GM23338 (cell line): ENCODE data around the gene ABCF3. TPM values are rescaled to one million over a fixed set of nuclear protein-coding genes. Genes with fewer than 3 reads are reported as not detected.

Experiments used
- ATAC-seq: fragments of 200-7000 bp; cut with Tn5 transposase; 3 replicates; pipeline ENCODE4 v1.9.1; 2020
- DNase-seq: peaks from one replicate; pipeline ENCODE4 v3.0.0-alpha.2; 2015; ENCODE audit warnings: low spot score
- H2AFZ ChIP-seq: fragments of 200-600 bp; sonication (generic); 2 replicates; pipeline ENCODE4 v1.8.0; 2016; ENCODE audit warnings: antibody characterized with exemption, mild to moderate bottlenecking, moderate library complexity
- H3F3A ChIP-seq: fragments of 200-600 bp; sonication (generic); replicated peaks from 2 replicates; pipeline ENCODE4 v1.8.0; 2017; ENCODE audit warnings: antibody characterized with exemption, mixed run types, low read depth
- H3K27ac ChIP-seq: fragments of 200-600 bp; sonication (generic); 2 replicates; pipeline ENCODE4 v1.6.1; 2016; ENCODE audit warnings: low read depth
- H3K27me3 ChIP-seq: fragments of 200-600 bp; sonication (generic); 2 replicates; pipeline ENCODE4 v1.8.0; 2016; ENCODE audit warnings: mild to moderate bottlenecking, mixed run types, moderate library complexity; ENCODE audit not compliant: insufficient read depth
- H3K36me3 ChIP-seq: fragments of 200-600 bp; sonication (generic); 2 replicates; pipeline ENCODE4 v1.8.0; 2016; ENCODE audit warnings: mild to moderate bottlenecking; ENCODE audit not compliant: insufficient read depth
- H3K4me1 ChIP-seq: fragments of 200-600 bp; sonication (generic); 2 replicates; pipeline ENCODE4 v1.8.0; 2016; ENCODE audit warnings: mild to moderate bottlenecking, moderate library complexity; ENCODE audit not compliant: insufficient read depth
- H3K4me2 ChIP-seq: fragments of 200-600 bp; sonication (generic); 2 replicates; pipeline ENCODE4 v1.7.1; 2017; ENCODE audit warnings: mixed run types
- H3K4me3 ChIP-seq: fragments of 200-600 bp; sonication (generic); 2 replicates; pipeline ENCODE4 v1.6.1; 2016; ENCODE audit warnings: mixed run types
- H3K79me2 ChIP-seq: fragments of 200-600 bp; sonication (generic); replicated peaks from 2 replicates; pipeline ENCODE4 v1.8.0; 2017; ENCODE audit warnings: mild to moderate bottlenecking; ENCODE audit not compliant: insufficient read depth
- H3K9me2 ChIP-seq: fragments of 200-600 bp; sonication (generic); 2 replicates; pipeline ENCODE4 v1.8.0; 2017; ENCODE audit not compliant: insufficient read depth
- H4K20me1 ChIP-seq: fragments of 200-600 bp; sonication (generic); replicated peaks from 2 replicates; pipeline ENCODE4 v1.8.0; 2017; ENCODE audit warnings: mild to moderate bottlenecking; ENCODE audit not compliant: insufficient read depth
- H3K27ac Mint-ChIP-seq: 2 replicates; pipeline ENCODE4 v1.8.0; 2020; ENCODE audit warnings: inconsistent platforms, mild to moderate bottlenecking, moderate library complexity, mixed read lengths
- H3K27me3 Mint-ChIP-seq: 3 replicates; pipeline ENCODE4 v1.8.0; 2022; ENCODE audit warnings: low read depth, mild to moderate bottlenecking, moderate library complexity, mixed read lengths, inconsistent platforms; ENCODE audit not compliant: insufficient read depth, poor library complexity
- H3K36me3 Mint-ChIP-seq: 3 replicates; pipeline ENCODE4 v1.8.0; 2021; ENCODE audit warnings: low read depth, mild to moderate bottlenecking, inconsistent platforms, moderate library complexity, mixed read lengths
- H3K4me1 Mint-ChIP-seq: 3 replicates; pipeline ENCODE4 v1.8.0; 2020; ENCODE audit warnings: mild to moderate bottlenecking, inconsistent platforms, mixed read lengths
- H3K4me3 Mint-ChIP-seq: 3 replicates; pipeline ENCODE4 v1.8.0; 2021; ENCODE audit warnings: moderate library complexity, mild to moderate bottlenecking, inconsistent platforms, mixed read lengths
- H3K9me3 Mint-ChIP-seq: 3 replicates; pipeline ENCODE4 v1.8.0; 2020; ENCODE audit warnings: moderate library complexity, mild to moderate bottlenecking, inconsistent platforms, mixed read lengths
- CREB1 ChIP-seq: fragments of 250-450 bp; sonication (Bioruptor Pico); IDR thresholded peaks from 2 replicates; pipeline ENCODE4 v1.5.0; 2020; ENCODE audit warnings: low read depth, mild to moderate bottlenecking, moderate library complexity
- EZH2 ChIP-seq: fragments of 200-600 bp; sonication (generic); IDR thresholded peaks from one replicate; pipeline ENCODE4 v1.8.0; 2017; ENCODE audit warnings: antibody characterized with exemption, mild to moderate bottlenecking, low read depth; ENCODE audit not compliant: unreplicated experiment
- EZH2phosphoT487 ChIP-seq: fragments of 200-600 bp; sonication (generic); IDR thresholded peaks from one replicate; pipeline ENCODE4 v1.8.1; 2018; ENCODE audit warnings: antibody characterized with exemption; ENCODE audit not compliant: unreplicated experiment
- JUNB ChIP-seq: IDR thresholded peaks from one replicate; pipeline ENCODE4 v1.6.1; 2016; ENCODE audit warnings: antibody characterized with exemption; ENCODE audit not compliant: unreplicated experiment
- NANOG ChIP-seq: IDR thresholded peaks from 2 replicates; pipeline ENCODE4 v1.6.1; 2016; ENCODE audit warnings: antibody characterized with exemption, borderline replicate concordance
- POLR2AphosphoS5 ChIP-seq: IDR thresholded peaks from 2 replicates; pipeline ENCODE4 v1.6.1; 2016; ENCODE audit warnings: antibody characterized with exemption, low read depth
- STAT1 ChIP-seq: IDR thresholded peaks from one replicate; pipeline ENCODE4 v1.6.1; 2016; ENCODE audit warnings: antibody characterized with exemption; ENCODE audit not compliant: unreplicated experiment
- ZNF331 ChIP-seq: fragments of 250-450 bp; sonication (Bioruptor Pico); IDR thresholded peaks from 2 replicates; pipeline ENCODE4 v1.5.0; 2020; ENCODE audit warnings: low read depth, mild to moderate bottlenecking, moderate library complexity
- polyA plus RNA-seq: library from polyadenylated mRNA; unstranded; fragments of >200 nt; fragmentation: Nextera tagmentation; extraction: Ambion mirVana; gene quantifications from 2 replicates; pipeline ENCODE4 v1.2.1, GENCODE V29; 2016
- total RNA-seq: library from RNA; depleted of rRNA; stranded (reverse); fragments of >200 nt; shearing (Covaris generic); gene quantifications from 2 replicates; pipeline ENCODE4 v1.2.3, GENCODE V29; 2014
- TF ChIP-seq, protein P1 (sequence below): IDR thresholded peaks from one replicate; pipeline ENCODE4 v1.6.1; 2018; ENCODE audit warnings: antibody characterized with exemption; ENCODE audit not compliant: unreplicated experiment
- TF ChIP-seq, protein P2 (sequence below): IDR thresholded peaks from 2 replicates; pipeline ENCODE4 v1.6.1; 2016; ENCODE audit warnings: antibody characterized with exemption

Gene ABCF3
- total and polyA plus RNA-seq, 2 experiments from 2014 or later, result 33.4 to 48.9 TPM

DNA sequence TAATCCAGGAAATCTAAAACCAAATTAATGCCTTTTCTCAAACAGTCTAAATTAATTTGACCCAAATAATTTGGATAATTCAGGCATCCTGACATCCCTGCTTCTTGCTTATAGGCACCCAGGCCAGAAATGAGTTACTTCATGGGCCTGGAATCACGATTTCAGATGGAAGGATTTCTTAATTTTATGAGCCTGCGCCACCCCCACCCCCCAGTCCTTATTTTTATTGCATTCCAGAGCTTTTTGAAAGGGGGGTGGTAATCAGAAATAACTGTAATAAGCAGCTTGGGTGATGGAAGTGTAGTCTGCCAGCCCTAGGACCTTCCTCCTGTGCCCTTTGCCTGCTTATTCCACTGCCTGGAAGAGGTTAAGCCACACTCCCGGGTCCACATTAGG is 10.0 kb upstream of the ABCF3 start (continued):
- TF ChIP-seq EZH2, result no peak
- TF ChIP-seq NANOG, result no peak
- TF ChIP-seq STAT1, result no peak
- TF ChIP-seq, protein P1, sequence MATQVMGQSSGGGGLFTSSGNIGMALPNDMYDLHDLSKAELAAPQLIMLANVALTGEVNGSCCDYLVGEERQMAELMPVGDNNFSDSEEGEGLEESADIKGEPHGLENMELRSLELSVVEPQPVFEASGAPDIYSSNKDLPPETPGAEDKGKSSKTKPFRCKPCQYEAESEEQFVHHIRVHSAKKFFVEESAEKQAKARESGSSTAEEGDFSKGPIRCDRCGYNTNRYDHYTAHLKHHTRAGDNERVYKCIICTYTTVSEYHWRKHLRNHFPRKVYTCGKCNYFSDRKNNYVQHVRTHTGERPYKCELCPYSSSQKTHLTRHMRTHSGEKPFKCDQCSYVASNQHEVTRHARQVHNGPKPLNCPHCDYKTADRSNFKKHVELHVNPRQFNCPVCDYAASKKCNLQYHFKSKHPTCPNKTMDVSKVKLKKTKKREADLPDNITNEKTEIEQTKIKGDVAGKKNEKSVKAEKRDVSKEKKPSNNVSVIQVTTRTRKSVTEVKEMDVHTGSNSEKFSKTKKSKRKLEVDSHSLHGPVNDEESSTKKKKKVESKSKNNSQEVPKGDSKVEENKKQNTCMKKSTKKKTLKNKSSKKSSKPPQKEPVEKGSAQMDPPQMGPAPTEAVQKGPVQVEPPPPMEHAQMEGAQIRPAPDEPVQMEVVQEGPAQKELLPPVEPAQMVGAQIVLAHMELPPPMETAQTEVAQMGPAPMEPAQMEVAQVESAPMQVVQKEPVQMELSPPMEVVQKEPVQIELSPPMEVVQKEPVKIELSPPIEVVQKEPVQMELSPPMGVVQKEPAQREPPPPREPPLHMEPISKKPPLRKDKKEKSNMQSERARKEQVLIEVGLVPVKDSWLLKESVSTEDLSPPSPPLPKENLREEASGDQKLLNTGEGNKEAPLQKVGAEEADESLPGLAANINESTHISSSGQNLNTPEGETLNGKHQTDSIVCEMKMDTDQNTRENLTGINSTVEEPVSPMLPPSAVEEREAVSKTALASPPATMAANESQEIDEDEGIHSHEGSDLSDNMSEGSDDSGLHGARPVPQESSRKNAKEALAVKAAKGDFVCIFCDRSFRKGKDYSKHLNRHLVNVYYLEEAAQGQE, result no peak
- TF ChIP-seq ZNF331, result no peak

DNA sequence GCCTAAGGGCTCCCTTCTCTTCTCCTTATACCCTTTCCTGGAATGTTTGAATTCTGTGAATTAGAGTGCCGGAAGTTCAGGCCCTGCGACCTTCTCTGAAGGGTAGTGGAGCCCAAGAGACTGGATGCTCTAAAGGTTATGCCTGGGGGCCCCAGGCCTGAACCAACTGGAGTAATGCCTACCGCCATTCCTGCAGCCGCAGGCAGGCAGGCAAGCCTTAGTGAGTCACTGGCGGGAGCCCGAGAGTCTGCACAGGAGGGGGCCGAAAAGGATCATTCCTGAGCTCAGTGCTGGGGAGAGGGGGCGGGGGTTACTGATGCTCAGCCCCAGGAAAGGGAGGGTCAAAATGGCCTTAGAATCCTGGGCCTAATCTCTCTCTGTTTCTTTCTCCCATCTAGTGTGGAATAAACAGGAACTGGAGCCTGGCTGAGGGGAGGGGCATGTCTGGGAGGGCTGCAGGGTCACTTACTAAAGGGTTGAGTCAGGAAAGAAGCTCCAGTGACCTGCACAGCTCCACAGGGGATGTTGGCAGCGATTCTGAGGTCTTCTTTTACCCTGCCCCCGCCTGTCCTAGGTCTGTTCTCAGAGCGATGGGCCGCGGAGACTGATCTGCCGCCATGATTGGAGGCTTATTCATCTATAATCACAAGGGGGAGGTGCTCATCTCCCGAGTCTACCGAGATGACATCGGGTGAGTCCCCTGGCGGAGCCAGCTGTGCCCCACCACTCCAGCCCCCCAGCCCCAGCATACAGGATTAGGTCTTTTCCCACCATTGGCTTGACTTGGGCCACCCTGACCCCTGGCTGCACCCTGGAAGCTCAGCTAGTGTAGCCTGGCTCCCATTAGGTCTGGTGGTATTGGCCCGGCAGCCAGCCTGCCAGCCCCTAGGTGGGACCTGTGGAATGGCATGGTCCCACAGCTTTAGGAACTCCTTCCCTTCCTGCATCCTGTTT is 9.3 kb upstream of the ABCF3 start:
- Mint-ChIP-seq H3K27me3 (peaks cover 7% of the 10 kb centered on the region), H3K36me3 (peaks cover 54% of the 10 kb centered on the region), H3K4me3 (peak overlapping the region; percentile 98), H3K4me1 (peaks cover 32% of the 10 kb centered on the region), H3K9me3 (no peaks in the 10 kb centered on the region), H3K27ac (peak overlapping the region; percentile 99)
- peaks cover 13% of the 10 kb centered on the region for H3K36me3 ChIP-seq
- peaks cover 15% of the 10 kb centered on the region for H3K4me1 ChIP-seq
- H3K27me3 ChIP-seq, result no peaks in the 10 kb centered on the region
- no peak overlapping the region for H2AFZ ChIP-seq
- H3K4me2 ChIP-seq, result peak overlapping the region; percentile 97
- H3K4me3 ChIP-seq, result peak overlapping the region; percentile 92
- peak; percentile 95 for DNase-seq
- peak overlapping the region; percentile 97 for H3K27ac ChIP-seq
- H3F3A ChIP-seq, result 0 out of 2 replicates have a peak, but pooled peaks cover 4% of the 10 kb centered on the region
- peaks cover 4% of the 10 kb centered on the region for H4K20me1 ChIP-seq
- peaks cover 40% of the 10 kb centered on the region for H3K79me2 ChIP-seq
- no peaks in the 10 kb centered on the region for H3K9me2 ChIP-seq
- peak; percentile 76 for ATAC-seq
- TF ChIP-seq POLR2AphosphoS5, result no peak
- TF ChIP-seq NANOG, result no peak
- no peak for TF ChIP-seq STAT1
- TF ChIP-seq CREB1 (CRISPR knock-in tag), result no peak
- TF ChIP-seq, protein P1, result no peak
- TF ChIP-seq, protein P2, sequence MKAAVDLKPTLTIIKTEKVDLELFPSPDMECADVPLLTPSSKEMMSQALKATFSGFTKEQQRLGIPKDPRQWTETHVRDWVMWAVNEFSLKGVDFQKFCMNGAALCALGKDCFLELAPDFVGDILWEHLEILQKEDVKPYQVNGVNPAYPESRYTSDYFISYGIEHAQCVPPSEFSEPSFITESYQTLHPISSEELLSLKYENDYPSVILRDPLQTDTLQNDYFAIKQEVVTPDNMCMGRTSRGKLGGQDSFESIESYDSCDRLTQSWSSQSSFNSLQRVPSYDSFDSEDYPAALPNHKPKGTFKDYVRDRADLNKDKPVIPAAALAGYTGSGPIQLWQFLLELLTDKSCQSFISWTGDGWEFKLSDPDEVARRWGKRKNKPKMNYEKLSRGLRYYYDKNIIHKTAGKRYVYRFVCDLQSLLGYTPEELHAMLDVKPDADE, result no peak
- TF ChIP-seq EZH2phosphoT487, result no peak
- no peak for TF ChIP-seq JUNB
